Measurements from ENCODE around the gene TMEFF1.

DNA sequence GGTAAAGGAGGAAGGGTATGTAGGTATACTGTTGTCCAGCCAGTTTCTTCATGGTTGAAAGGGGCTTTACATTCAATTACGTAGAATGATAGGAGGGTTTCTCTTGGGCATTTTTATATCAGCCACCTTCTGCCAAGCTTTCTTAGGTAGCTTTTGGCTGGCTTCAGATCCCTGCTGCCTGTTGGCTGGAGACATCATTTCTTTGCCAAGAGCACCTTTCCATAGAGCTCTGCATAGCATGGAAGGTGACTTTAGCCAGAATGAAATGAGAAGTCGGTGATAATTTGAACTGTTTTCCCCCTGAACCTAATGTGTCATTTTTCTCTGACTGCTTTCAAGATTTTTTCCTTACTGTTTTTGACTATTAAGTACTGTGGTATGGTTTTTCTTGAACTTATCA, 26.9 kb downstream of the TMEFF1 start:
- TF ChIP-seq POLR2A (IDR thresholded peaks at IDR 0.05; ENCODE audit: low read length) (no peak), GATA1 (IDR thresholded peaks at IDR 0.05; ENCODE audit: low read depth, low read length) (no peak)
